ENCODE measurements around the gene DNAJC27.
"Not testable (repeated sequence)": the region's sequence is repeated elsewhere in the genome, so short reads cannot be mapped to it uniquely, and the experiment has no call there.

DNA sequence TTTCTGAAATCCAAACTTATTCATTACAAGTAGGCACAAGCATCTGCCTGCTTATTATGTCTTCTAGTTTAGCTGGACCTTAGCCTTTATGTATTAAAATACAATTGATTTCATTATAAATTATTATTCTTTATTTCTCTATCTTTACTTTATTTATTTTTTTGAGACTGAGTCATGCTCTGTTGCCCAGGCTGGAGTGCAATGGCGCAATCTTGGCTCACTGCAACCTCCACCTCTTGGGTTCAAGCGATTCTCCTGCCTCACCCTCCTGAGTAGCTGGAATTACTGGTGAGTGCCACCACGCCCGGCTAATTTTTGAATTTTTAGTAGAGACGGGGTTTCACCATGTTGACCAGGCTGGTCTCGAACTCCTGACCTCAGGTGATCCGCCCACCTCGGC lies 27.3 kb upstream of the DNAJC27 start:
- TF ChIP-seq, protein P1, sequence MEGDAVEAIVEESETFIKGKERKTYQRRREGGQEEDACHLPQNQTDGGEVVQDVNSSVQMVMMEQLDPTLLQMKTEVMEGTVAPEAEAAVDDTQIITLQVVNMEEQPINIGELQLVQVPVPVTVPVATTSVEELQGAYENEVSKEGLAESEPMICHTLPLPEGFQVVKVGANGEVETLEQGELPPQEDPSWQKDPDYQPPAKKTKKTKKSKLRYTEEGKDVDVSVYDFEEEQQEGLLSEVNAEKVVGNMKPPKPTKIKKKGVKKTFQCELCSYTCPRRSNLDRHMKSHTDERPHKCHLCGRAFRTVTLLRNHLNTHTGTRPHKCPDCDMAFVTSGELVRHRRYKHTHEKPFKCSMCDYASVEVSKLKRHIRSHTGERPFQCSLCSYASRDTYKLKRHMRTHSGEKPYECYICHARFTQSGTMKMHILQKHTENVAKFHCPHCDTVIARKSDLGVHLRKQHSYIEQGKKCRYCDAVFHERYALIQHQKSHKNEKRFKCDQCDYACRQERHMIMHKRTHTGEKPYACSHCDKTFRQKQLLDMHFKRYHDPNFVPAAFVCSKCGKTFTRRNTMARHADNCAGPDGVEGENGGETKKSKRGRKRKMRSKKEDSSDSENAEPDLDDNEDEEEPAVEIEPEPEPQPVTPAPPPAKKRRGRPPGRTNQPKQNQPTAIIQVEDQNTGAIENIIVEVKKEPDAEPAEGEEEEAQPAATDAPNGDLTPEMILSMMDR (IDR thresholded peaks at IDR 0.05) = not testable (repeated sequence)
- not testable (repeated sequence) for TF ChIP-seq POLR2A (IDR thresholded peaks at IDR 0.05)

Data from testis (tissue), 2 donors.